ENCODE results near the gene CASP8AP2. TPM values are rescaled to one million over a fixed set of nuclear protein-coding genes. Genes with fewer than 3 reads are reported as not detected.
A peak's percentile ranks its signal among the peaks of the same experiment; 100 is the strongest.
"Not testable (repeated sequence)": the region's sequence is repeated elsewhere in the genome, so short reads cannot be mapped to it uniquely, and the experiment has no call there.

CASP8AP2 gene
- polyA plus RNA-seq, 1 donor, result 13.1 TPM

GRCh38 chr6:89886378-89887120, 56.9 kb downstream of the CASP8AP2 start:
- no CpG with 5 or more reads among the region's 44 CpGs for WGBS (ENCODE audit: insufficient coverage, low lambda C conversion rate)
- H3K9me3 ChIP-seq (ENCODE audit: control insufficient read depth, low read depth, low read length), result peaks cover 8% of the 10 kb centered on the region
- no peak overlapping the region for H3K27ac ChIP-seq (ENCODE audit: low read length)
- no peaks in the 10 kb centered on the region for H3K4me1 ChIP-seq (ENCODE audit: control insufficient read depth, insufficient read depth, low read length)
- no peak for DNase-seq
- H3K4me3 ChIP-seq (ENCODE audit: low read length), result no peak overlapping the region
- H3K36me3 ChIP-seq (ENCODE audit: control insufficient read depth, insufficient read depth, low read length), result no peaks in the 10 kb centered on the region
- H3K27me3 ChIP-seq (ENCODE audit: control insufficient read depth, insufficient read depth, low read length), result peaks cover 27% of the 10 kb centered on the region

- H3K27ac ChIP-seq (ENCODE audit: low read length), result no peak overlapping the region
- no peak for DNase-seq
- H3K36me3 ChIP-seq (ENCODE audit: control insufficient read depth, insufficient read depth, low read length), result no peaks in the 10 kb centered on the region
- 40% methylated on average over 1 of the region's 43 CpGs for WGBS (ENCODE audit: insufficient coverage, low lambda C conversion rate)
- H3K4me3 ChIP-seq (ENCODE audit: low read length), result no peak overlapping the region
- peaks cover 32% of the 10 kb centered on the region for H3K27me3 ChIP-seq (ENCODE audit: control insufficient read depth, insufficient read depth, low read length)
- no peaks in the 10 kb centered on the region for H3K4me1 ChIP-seq (ENCODE audit: control insufficient read depth, insufficient read depth, low read length)
- peaks cover 8% of the 10 kb centered on the region for H3K9me3 ChIP-seq (ENCODE audit: control insufficient read depth, low read depth, low read length)
These were observed 57.9 kb downstream of the CASP8AP2 start for GRCh38 chr6:89887452-89888137.

GRCh38 chr6:89888138-89888514, 58.4 kb downstream of the CASP8AP2 start:
- peaks cover 32% of the 10 kb centered on the region for H3K27me3 ChIP-seq (ENCODE audit: control insufficient read depth, insufficient read depth, low read length)
- H3K9me3 ChIP-seq (ENCODE audit: control insufficient read depth, low read depth, low read length), result peaks cover 8% of the 10 kb centered on the region
- H3K27ac ChIP-seq (ENCODE audit: low read length), result no peak overlapping the region
- no peak overlapping the region for H3K4me3 ChIP-seq (ENCODE audit: low read length)
- no peaks in the 10 kb centered on the region for H3K4me1 ChIP-seq (ENCODE audit: control insufficient read depth, insufficient read depth, low read length)
- WGBS (ENCODE audit: insufficient coverage, low lambda C conversion rate), result no CpG with 5 or more reads among the region's 7 CpGs
- H3K36me3 ChIP-seq (ENCODE audit: control insufficient read depth, insufficient read depth, low read length), result no peaks in the 10 kb centered on the region
- no peak for DNase-seq

- no CpG with 5 or more reads among the region's 3 CpGs for WGBS (ENCODE audit: insufficient coverage, low lambda C conversion rate)
- Histone ChIP-seq H3K36me3 (ENCODE audit: control insufficient read depth, insufficient read depth, low read length) (no peaks in the 10 kb centered on the region), H3K4me3 (ENCODE audit: low read length) (no peak overlapping the region), H3K4me1 (ENCODE audit: control insufficient read depth, insufficient read depth, low read length) (no peaks in the 10 kb centered on the region), H3K27me3 (ENCODE audit: control insufficient read depth, insufficient read depth, low read length) (peaks cover 32% of the 10 kb centered on the region), H3K9me3 (ENCODE audit: control insufficient read depth, low read depth, low read length) (peaks cover 8% of the 10 kb centered on the region), H3K27ac (ENCODE audit: low read length) (no peak overlapping the region)
- no peak for DNase-seq
These were observed 59.2 kb downstream of the CASP8AP2 start for GRCh38 chr6:89888871-89889270.

- not testable (repeated sequence) for H3K4me3 ChIP-seq (ENCODE audit: low read length); H3K27ac ChIP-seq (ENCODE audit: low read length); H3K36me3 ChIP-seq (ENCODE audit: control insufficient read depth, insufficient read depth, low read length); DNase-seq; H3K9me3 ChIP-seq (ENCODE audit: control insufficient read depth, low read depth, low read length); H3K4me1 ChIP-seq (ENCODE audit: control insufficient read depth, insufficient read depth, low read length)
- H3K27me3 ChIP-seq (ENCODE audit: control insufficient read depth, insufficient read depth, low read length), result peaks cover 32% of the 10 kb centered on the region
- WGBS (ENCODE audit: insufficient coverage, low lambda C conversion rate), result no CpG with 5 or more reads among the region's 11 CpGs
These were observed 61.3 kb downstream of the CASP8AP2 start for GRCh38 chr6:89890845-89891528.

GRCh38 chr6:89892577-89892976, 62.9 kb downstream of the CASP8AP2 start:
- H3K36me3 ChIP-seq (ENCODE audit: control insufficient read depth, insufficient read depth, low read length); H3K4me1 ChIP-seq (ENCODE audit: control insufficient read depth, insufficient read depth, low read length); H3K27ac ChIP-seq (ENCODE audit: low read length); H3K9me3 ChIP-seq (ENCODE audit: control insufficient read depth, low read depth, low read length); DNase-seq; H3K4me3 ChIP-seq (ENCODE audit: low read length): not testable (repeated sequence)
- WGBS (ENCODE audit: insufficient coverage, low lambda C conversion rate), result 80% methylated on average over 1 of the region's 8 CpGs
- H3K27me3 ChIP-seq (ENCODE audit: control insufficient read depth, insufficient read depth, low read length), result peaks cover 23% of the 10 kb centered on the region

- peaks cover 10% of the 10 kb centered on the region for H3K27me3 ChIP-seq (ENCODE audit: control insufficient read depth, insufficient read depth, low read length)
- no CpG with 5 or more reads among the region's 1 CpG for WGBS (ENCODE audit: insufficient coverage, low lambda C conversion rate)
- H3K36me3 ChIP-seq (ENCODE audit: control insufficient read depth, insufficient read depth, low read length), result no peaks in the 10 kb centered on the region
- no peak for DNase-seq
- H3K4me1 ChIP-seq (ENCODE audit: control insufficient read depth, insufficient read depth, low read length), result no peaks in the 10 kb centered on the region
- no peaks in the 10 kb centered on the region for H3K9me3 ChIP-seq (ENCODE audit: control insufficient read depth, low read depth, low read length)
- H3K27ac ChIP-seq (ENCODE audit: low read length), result no peak within 1 kb of the TSS
- H3K4me3 ChIP-seq (ENCODE audit: low read length), result no peak within 1 kb of the TSS
These were observed 64.5 kb downstream of the CASP8AP2 start, which contains the start of gene GJA10 for GRCh38 chr6:89894169-89894568. TSS of gene GJA10 (plus strand) at chr6:89894469. CDS start at chr6:89894469, 0 bp downstream.

- H3K9me3 ChIP-seq (ENCODE audit: control insufficient read depth, low read depth, low read length), result no peaks in the 10 kb centered on the region
- H3K36me3 ChIP-seq (ENCODE audit: control insufficient read depth, insufficient read depth, low read length), result no peaks in the 10 kb centered on the region
- DNase-seq, result peak; percentile 8 to 34
- no CpG with 5 or more reads among the region's 8 CpGs for WGBS (ENCODE audit: insufficient coverage, low lambda C conversion rate)
- peaks cover 10% of the 10 kb centered on the region for H3K27me3 ChIP-seq (ENCODE audit: control insufficient read depth, insufficient read depth, low read length)
- H3K4me3 ChIP-seq (ENCODE audit: low read length), result no peak overlapping the region
- H3K4me1 ChIP-seq (ENCODE audit: control insufficient read depth, insufficient read depth, low read length), result no peaks in the 10 kb centered on the region
- H3K27ac ChIP-seq (ENCODE audit: low read length), result no peak overlapping the region
These were observed 65.7 kb downstream of the CASP8AP2 start for GRCh38 chr6:89895276-89895874.

GRCh38 chr6:89910001-89910901, 80.6 kb downstream of the CASP8AP2 start:
- not testable (repeated sequence) for DNase-seq; H3K27ac ChIP-seq (ENCODE audit: low read length); H3K9me3 ChIP-seq (ENCODE audit: control insufficient read depth, low read depth, low read length); H3K27me3 ChIP-seq (ENCODE audit: control insufficient read depth, insufficient read depth, low read length); H3K4me1 ChIP-seq (ENCODE audit: control insufficient read depth, insufficient read depth, low read length); H3K4me3 ChIP-seq (ENCODE audit: low read length); H3K36me3 ChIP-seq (ENCODE audit: control insufficient read depth, insufficient read depth, low read length)
- 87% methylated on average over 3 of the region's 10 CpGs for WGBS (ENCODE audit: insufficient coverage, low lambda C conversion rate)
